GM18502 (cell line): Measurements from ENCODE around the gene TAS2R10.
"Not testable (repeated sequence)": the region's sequence is repeated elsewhere in the genome, so short reads cannot be mapped to it uniquely, and the experiment has no call there.

Experiments used
- ATAC-seq: cut with Tn5 transposase; IDR thresholded peaks from one replicate; pipeline ENCODE4 v1.9.1; 2021; ENCODE audit warnings: mild to moderate bottlenecking; ENCODE audit not compliant: unreplicated experiment, poor library complexity

Gene TAS2R10

GRCh38 chr12:10826258-10826657 is at the start of gene TAS2R10:
TAS2R10 (minus strand) TSS chr12:10826358; CDS start chr12:10826269, 89 bp downstream.
- no peak for ATAC-seq

- ATAC-seq: no peak
These were observed 47.2 kb upstream of the TAS2R10 start for GRCh38 chr12:10873378-10873777.

GRCh38 chr12:10867381-10867780 is 41.2 kb upstream of the TAS2R10 start:
- no peak for ATAC-seq

- no peak for ATAC-seq
These were observed 37.5 kb upstream of the TAS2R10 start for GRCh38 chr12:10863512-10864218.

- no peak for ATAC-seq
These were observed 35.2 kb upstream of the TAS2R10 start for GRCh38 chr12:10861366-10861765.

GRCh38 chr12:10855807-10856206 is 29.6 kb upstream of the TAS2R10 start:
- no peak for ATAC-seq

GRCh38 chr12:10853776-10854175 is 27.6 kb upstream of the TAS2R10 start:
- ATAC-seq: no peak

GRCh38 chr12:10851243-10851858 is 25.2 kb upstream of the TAS2R10 start:
- no peak for ATAC-seq

- no peak for ATAC-seq
These were observed 23.3 kb upstream of the TAS2R10 start, which contains the start of gene PRR4 for GRCh38 chr12:10849425-10849878. PRR4 (minus strand) TSS chr12:10849475; CDS start chr12:10849437, 38 bp downstream.

- ATAC-seq: no peak
These were observed 21.6 kb upstream of the TAS2R10 start for GRCh38 chr12:10847744-10848143.

GRCh38 chr12:10842862-10843261 is 16.7 kb upstream of the TAS2R10 start:
- no peak for ATAC-seq

GRCh38 chr12:10838461-10838860 is 12.3 kb upstream of the TAS2R10 start:
- ATAC-seq: no peak

- no peak for ATAC-seq
These were observed 3.8 kb upstream of the TAS2R10 start for GRCh38 chr12:10829994-10830393.

GRCh38 chr12:10824957-10825356 is 1.2 kb downstream of the TAS2R10 start:
- no peak for ATAC-seq

GRCh38 chr12:10811883-10812536 is 14.1 kb downstream of the TAS2R10 start:
- ATAC-seq: no peak

- ATAC-seq: no peak
These were observed 16.1 kb downstream of the TAS2R10 start, which contains the start of gene TAS2R9 for GRCh38 chr12:10810068-10810467. TAS2R9 (minus strand) TSS chr12:10810168; CDS start chr12:10810075, 93 bp downstream.

- ATAC-seq: no peak
These were observed 19.0 kb downstream of the TAS2R10 start, which contains the start of gene TAS2R8 for GRCh38 chr12:10807186-10807585. TAS2R8 (minus strand) TSS chr12:10807286; CDS start chr12:10806980, 306 bp downstream.

- ATAC-seq: no peak
These were observed 23.6 kb downstream of the TAS2R10 start, which contains the start of gene TAS2R7 for GRCh38 chr12:10802587-10802986. TAS2R7 (minus strand) TSS chr12:10802627; CDS start chr12:10802570, 57 bp downstream.

- ATAC-seq: no peak
These were observed 24.4 kb downstream of the TAS2R10 start for GRCh38 chr12:10801741-10802140.

GRCh38 chr12:10794222-10794621 is 31.9 kb downstream of the TAS2R10 start:
- ATAC-seq: no peak

- not testable (repeated sequence) for ATAC-seq
These were observed 34.4 kb downstream of the TAS2R10 start for GRCh38 chr12:10791769-10792168.
